Spleen (tissue), 11 donors: Measurements from ENCODE around the gene SAC3D1. TPM values are rescaled to one million over a fixed set of nuclear protein-coding genes. Genes with fewer than 3 reads are reported as not detected.

Source experiments
- DNase-seq: peaks from one replicate; pipeline ENCODE4 v3.0.0-alpha.2; 2020
- H3K27ac ChIP-seq, 8 donors: fragments of 200-600 bp; sonication (generic) in 7 of 8; 1 replicate in 4 of 8; 2 replicates in 4 of 8; pipeline versions ENCODE4 v1.5.0 to v1.8.0; 2016 to 2021; ENCODE audit warnings: inconsistent platforms in 4 of 8, mild to moderate bottlenecking in 4 of 8, moderate library complexity in 1 of 8
- H3K27me3 ChIP-seq, 7 donors: fragments of 200-600 bp; sonication (generic) in 6 of 7; replicated peaks in 1 of 7; 1 replicate in 4 of 7; 2 replicates in 3 of 7; pipeline versions ENCODE4 v1.5.0 to v1.8.0; 2016 to 2021; ENCODE audit warnings: inconsistent platforms in 3 of 7, mild to moderate bottlenecking in 1 of 7
- H3K36me3 ChIP-seq, 6 donors: fragments of 200-600 bp; sonication (generic) in 5 of 6; 1 replicate in 4 of 6; 2 replicates in 2 of 6; pipeline versions ENCODE4 v1.5.0 to v1.8.0; 2016 to 2021; ENCODE audit warnings: inconsistent platforms in 2 of 6
- H3K4me1 ChIP-seq, 6 donors: fragments of 200-600 bp; sonication (generic) in 5 of 6; 1 replicate in 3 of 6; 2 replicates in 3 of 6; pipeline versions ENCODE4 v1.5.0 to v1.8.0; 2016 to 2021; ENCODE audit warnings: inconsistent platforms in 3 of 6
- H3K4me3 ChIP-seq, 8 donors: fragments of 200-600 bp; sonication (generic) in 7 of 8; 1 replicate in 4 of 8; 2 replicates in 4 of 8; pipeline versions ENCODE4 v1.5.0 to v1.8.0; 2016 to 2021; ENCODE audit warnings: inconsistent platforms in 4 of 8, mild to moderate bottlenecking in 4 of 8, moderate library complexity in 2 of 8
- H3K9me3 ChIP-seq, 8 donors: fragments of 200-600 bp; sonication (generic) in 7 of 8; 1 replicate in 4 of 8; 2 replicates in 4 of 8; pipeline versions ENCODE4 v1.5.0 to v1.8.0; 2016 to 2021; ENCODE audit warnings: inconsistent platforms in 4 of 8
- POLR2A ChIP-seq, 3 donors: fragments of 450-650 bp; IDR thresholded peaks; one replicate each; pipeline ENCODE4 v1.5.1; 2017; ENCODE audit warnings: antibody characterized with exemption in 3 of 3, mild to moderate bottlenecking in 1 of 3
- POLR2AphosphoS5 ChIP-seq, 3 donors: sonication (generic); formaldehyde crosslinking; IDR thresholded peaks; one replicate each; pipeline ENCODE4 v1.5.1; 2017; ENCODE audit warnings: antibody characterized with exemption in 3 of 3
- WGBS, 5 donors: extraction: QIAGEN DNeasy Blood & Tissue Kit in 3 of 5; methylation state at CpG; one replicate each; pipeline versions ENCODE4 v1.1.5 to v1.1.7; 2013 to 2018; 5-methylcytosine and 5-hydroxymethylcytosine counted together
- intact Hi-C: fragments of 100-400 bp; cut with DNase I; formaldehyde crosslinking; loops from one replicate; pipeline ENCODE4 v1.15.0; 2023; ENCODE audit warnings: low total_unique reads
- microRNA-seq, 3 donors: library from miRNA; unstranded; fragments of <30 nt; microRNA quantifications; one replicate each; pipeline versions ENCODE4 to v1.1.0, GENCODE V29; 2019 to 2020
- polyA plus RNA-seq, 3 donors: library from polyadenylated mRNA; stranded (reverse); fragments of 200-250 nt; gene quantifications; one replicate each; pipeline ENCODE4 v1.2.1, GENCODE V29; 2013
- small RNA-seq, 4 donors: library from RNA; depleted of rRNA; stranded (forward); fragments of <200 nt; gene quantifications; one replicate each; pipeline ENCODE3, GENCODE V24; 2016
- total RNA-seq, 7 donors: library from RNA; depleted of rRNA in 3 of 7; stranded (reverse); fragments of >200 nt in 3 of 7; fragmentation: NEBNext Ultra II Directional in 4 of 7; extraction: Animal tissue kit (Norgen Biotek cat#: 25700) in 4 of 7; gene quantifications; one replicate each; pipeline versions ENCODE4 v1.1.0 to v1.2.1, GENCODE V29; 2016 to 2021
- TF ChIP-seq, protein P1 (sequence below), 11 experiments: fragments of 200-600 bp in 7 of 11; fragments of 450-650 bp in 4 of 11; sonication (generic) in 4 of 11; IDR thresholded peaks in 8 of 11; conservative IDR thresholded peaks in 3 of 11; 1 replicate in 7 of 11; 2 replicates in 4 of 11; pipeline versions ENCODE4 v1.4.0 to v1.8.0; 2016 to 2021; ENCODE audit warnings: antibody characterized with exemption in 11 of 11, inconsistent platforms in 4 of 11, mild to moderate bottlenecking in 1 of 11
- donor health status: healthy with polysubstance abuse.
- donor health status: DM: no; HTN: no; CAD: no; lungs with moderate emphysema.
- donor health status: DM: no; HTN: no; CAD: no.
- donor health status: Bipolar disorder and iron deficiency.
- donor health status: healthy.
- donor health status: DM: no; HTN: no; CAD: no.
- donor health status: DM: yes; HTN: yes; CAD: no.

Gene SAC3D1
- total and polyA plus RNA-seq, 10 donors = 5.2 to 11.9 (median 6.8) TPM

- H3K4me3 ChIP-seq = no peak overlapping the region
- H3K36me3 ChIP-seq = peaks cover 0 to 50% (median 36%) of the 10 kb centered on the region in 6 donors
- H3K9me3 ChIP-seq = no peaks in the 10 kb centered on the region
- intact Hi-C loops = no loop called here
- DNase-seq = peak; percentile 31
- H3K27me3 ChIP-seq = no peaks in the 10 kb centered on the region
- H3K27ac ChIP-seq = no peak overlapping the region
- H3K4me1 ChIP-seq = peaks cover 1 to 11% (median 3%) of the 10 kb centered on the region in 6 donors
- 89 to 99% (median 96%) methylated on average over 4 of the region's 4 CpGs for WGBS, 5 donors
- TF ChIP-seq POLR2A (IDR thresholded peaks at IDR 0.05) (no peak), POLR2AphosphoS5 (IDR thresholded peaks at IDR 0.05) (no peak)
- TF ChIP-seq, protein P1, sequence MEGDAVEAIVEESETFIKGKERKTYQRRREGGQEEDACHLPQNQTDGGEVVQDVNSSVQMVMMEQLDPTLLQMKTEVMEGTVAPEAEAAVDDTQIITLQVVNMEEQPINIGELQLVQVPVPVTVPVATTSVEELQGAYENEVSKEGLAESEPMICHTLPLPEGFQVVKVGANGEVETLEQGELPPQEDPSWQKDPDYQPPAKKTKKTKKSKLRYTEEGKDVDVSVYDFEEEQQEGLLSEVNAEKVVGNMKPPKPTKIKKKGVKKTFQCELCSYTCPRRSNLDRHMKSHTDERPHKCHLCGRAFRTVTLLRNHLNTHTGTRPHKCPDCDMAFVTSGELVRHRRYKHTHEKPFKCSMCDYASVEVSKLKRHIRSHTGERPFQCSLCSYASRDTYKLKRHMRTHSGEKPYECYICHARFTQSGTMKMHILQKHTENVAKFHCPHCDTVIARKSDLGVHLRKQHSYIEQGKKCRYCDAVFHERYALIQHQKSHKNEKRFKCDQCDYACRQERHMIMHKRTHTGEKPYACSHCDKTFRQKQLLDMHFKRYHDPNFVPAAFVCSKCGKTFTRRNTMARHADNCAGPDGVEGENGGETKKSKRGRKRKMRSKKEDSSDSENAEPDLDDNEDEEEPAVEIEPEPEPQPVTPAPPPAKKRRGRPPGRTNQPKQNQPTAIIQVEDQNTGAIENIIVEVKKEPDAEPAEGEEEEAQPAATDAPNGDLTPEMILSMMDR (IDR thresholded peaks at IDR 0.05 in 8 of 11, conservative IDR thresholded peaks at IDR 0.05 in 3 of 11) = no peak
Measured at GRCh38 chr11:65090628-65091027, 49.6 kb downstream of the SAC3D1 start.

Small RNA genes within 50 kb of the gene (microRNA-seq; reads per million reads assigned to microRNA genes)
- gene MIR6879 = 1.1 to 2.5 (median 1.8) reads per million in 3 donors

Small RNA genes within 50 kb of the gene (small RNA-seq; reads per million reads assigned to genes)
- gene MIR6879 = 0 to 0.08 (median 0) reads per million in 4 donors
- 0 reads per million in 4 donors for gene SNX15

Other genes with a start within 250 kb of the SAC3D1 start
- gene MAP4K2, start 238.0 kb upstream of the SAC3D1 start, total RNA-seq = 100 to 1,000 TPM in 1 of 7 donors, 10 to 100 TPM in 6; 41.5 to 106 (median 57.4) TPM
- 10 to 100 TPM; 40.8 to 70.8 (median 63.8) TPM for gene MAP4K2, start 238.0 kb upstream of the SAC3D1 start, polyA plus RNA-seq
- gene MEN1, start 230.7 kb upstream of the SAC3D1 start, total RNA-seq = 10 to 100 TPM; 20.1 to 33.6 (median 28.2) TPM
- 10 to 100 TPM; 17.8 to 27.6 (median 20.5) TPM for gene MEN1, start 230.7 kb upstream of the SAC3D1 start, polyA plus RNA-seq
- gene CDC42BPG, start 196.6 kb upstream of the SAC3D1 start, total RNA-seq = 1 to 10 TPM; 1.9 to 4.6 (median 2.6) TPM
- 1 to 10 TPM in 2 of 3 donors, under 1 TPM in 1; 0.74 to 2.0 (median 1.0) TPM for gene CDC42BPG, start 196.6 kb upstream of the SAC3D1 start, polyA plus RNA-seq
- gene EHD1, start 162.6 kb upstream of the SAC3D1 start, total RNA-seq = 100 to 1,000 TPM; 117 to 337 (median 201) TPM
- gene EHD1, start 162.6 kb upstream of the SAC3D1 start, polyA plus RNA-seq = 10 to 100 TPM; 51.9 to 93.9 (median 53.7) TPM
- 10 to 100 TPM; 32.7 to 57.3 (median 40.3) TPM for gene ATG2A, start 124.0 kb upstream of the SAC3D1 start, total RNA-seq
- 10 to 100 TPM; 14.3 to 30.3 (median 28.8) TPM for gene ATG2A, start 124.0 kb upstream of the SAC3D1 start, polyA plus RNA-seq
- 10 to 100 TPM; 21.9 to 45.1 (median 30.4) TPM for gene PPP2R5B, start 116.5 kb upstream of the SAC3D1 start, total RNA-seq
- gene PPP2R5B, start 116.5 kb upstream of the SAC3D1 start, polyA plus RNA-seq = 10 to 100 TPM; 10.8 to 25.4 (median 15.2) TPM
- gene GPHA2, start 105.3 kb upstream of the SAC3D1 start, total RNA-seq = not detected
- gene GPHA2, start 105.3 kb upstream of the SAC3D1 start, polyA plus RNA-seq = 1 to 10 TPM in 2 of 3 donors, under 1 TPM in 1; 0.89 to 4.4 (median 1.2) TPM
- under 1 TPM in 4 of 7 donors, not detected in 3; 0.40 to 0.98 (median 0.86) TPM for gene MAJIN, start 69.1 kb upstream of the SAC3D1 start, total RNA-seq
- gene MAJIN, start 69.1 kb upstream of the SAC3D1 start, polyA plus RNA-seq = 1 to 10 TPM in 2 of 3 donors, under 1 TPM in 1; 0.59 to 2.6 (median 1.5) TPM
- gene BATF2, start 44.2 kb upstream of the SAC3D1 start, total RNA-seq = 10 to 100 TPM in 6 of 7 donors, 1 to 10 TPM in 1; 8.5 to 23.1 (median 18.6) TPM
- gene BATF2, start 44.2 kb upstream of the SAC3D1 start, polyA plus RNA-seq = 10 to 100 TPM in 1 of 3 donors, 1 to 10 TPM in 2; 4.3 to 17.1 (median 5.2) TPM
- gene ARL2, start 27.1 kb upstream of the SAC3D1 start, total RNA-seq = 10 to 100 TPM; 44.5 to 76.5 (median 54.8) TPM
- 100 to 1,000 TPM in 1 of 3 donors, 10 to 100 TPM in 2; 53.0 to 110 (median 69.9) TPM for gene ARL2, start 27.1 kb upstream of the SAC3D1 start, polyA plus RNA-seq
- gene SNX15, start 13.8 kb upstream of the SAC3D1 start, total RNA-seq = 10 to 100 TPM; 14.6 to 21.6 (median 17.3) TPM
- gene SNX15, start 13.8 kb upstream of the SAC3D1 start, polyA plus RNA-seq = 10 to 100 TPM; 10.8 to 17.1 (median 11.6) TPM
- gene NAALADL1, start 17.3 kb downstream of the SAC3D1 start, total RNA-seq = 10 to 100 TPM; 13.0 to 45.2 (median 23.3) TPM
- gene NAALADL1, start 17.3 kb downstream of the SAC3D1 start, polyA plus RNA-seq = 10 to 100 TPM; 19.2 to 19.5 (median 19.2) TPM
- 10 to 100 TPM in 1 of 7 donors, 1 to 10 TPM in 6; 2.4 to 11.1 (median 7.0) TPM for gene CDCA5, start 42.8 kb downstream of the SAC3D1 start, total RNA-seq
- gene CDCA5, start 42.8 kb downstream of the SAC3D1 start, polyA plus RNA-seq = 1 to 10 TPM; 1.5 to 5.9 (median 4.6) TPM
- gene ZFPL1, start 43.0 kb downstream of the SAC3D1 start, total RNA-seq = 10 to 100 TPM; 23.5 to 43.7 (median 29.1) TPM
- 10 to 100 TPM; 25.8 to 52.0 (median 40.0) TPM for gene ZFPL1, start 43.0 kb downstream of the SAC3D1 start, polyA plus RNA-seq
- gene VPS51, start 55.0 kb downstream of the SAC3D1 start, total RNA-seq = 100 to 1,000 TPM; 103 to 570 (median 146) TPM
- 100 to 1,000 TPM; 118 to 157 (median 152) TPM for gene VPS51, start 55.0 kb downstream of the SAC3D1 start, polyA plus RNA-seq
- 10 to 100 TPM in 6 of 7 donors, 1 to 10 TPM in 1; 8.9 to 29.7 (median 13.9) TPM for gene TM7SF2, start 70.7 kb downstream of the SAC3D1 start, total RNA-seq
- gene TM7SF2, start 70.7 kb downstream of the SAC3D1 start, polyA plus RNA-seq = 10 to 100 TPM; 14.1 to 16.9 (median 14.5) TPM
- gene ZNHIT2, start 76.5 kb downstream of the SAC3D1 start, total RNA-seq = 10 to 100 TPM in 4 of 7 donors, 1 to 10 TPM in 3; 7.9 to 16.4 (median 10.2) TPM
- gene ZNHIT2, start 76.5 kb downstream of the SAC3D1 start, polyA plus RNA-seq = 10 to 100 TPM; 19.1 to 21.1 (median 19.2) TPM
- 1,000 to 10,000 TPM in 1 of 7 donors, 100 to 1,000 TPM in 6; 528 to 1,008 (median 809) TPM for gene FAU, start 80.9 kb downstream of the SAC3D1 start, total RNA-seq
- gene FAU, start 80.9 kb downstream of the SAC3D1 start, polyA plus RNA-seq = 1,000 to 10,000 TPM; 1,501 to 2,170 (median 2,090) TPM
- gene MRPL49, start 81.1 kb downstream of the SAC3D1 start, total RNA-seq = 10 to 100 TPM; 31.9 to 51.2 (median 40.8) TPM
- gene MRPL49, start 81.1 kb downstream of the SAC3D1 start, polyA plus RNA-seq = 10 to 100 TPM; 20.0 to 42.4 (median 30.8) TPM
- 100 to 1,000 TPM in 5 of 7 donors, 10 to 100 TPM in 2; 90.9 to 152 (median 110) TPM for gene SYVN1, start 93.3 kb downstream of the SAC3D1 start, total RNA-seq
- 10 to 100 TPM; 35.1 to 62.8 (median 53.6) TPM for gene SYVN1, start 93.3 kb downstream of the SAC3D1 start, polyA plus RNA-seq
- not detected for gene SPDYC, start 129.0 kb downstream of the SAC3D1 start, total RNA-seq
- under 1 TPM in 1 of 3 donors, not detected in 2; 0.11 TPM for gene SPDYC, start 129.0 kb downstream of the SAC3D1 start, polyA plus RNA-seq
- gene CAPN1, start 140.7 kb downstream of the SAC3D1 start, total RNA-seq = 100 to 1,000 TPM; 135 to 203 (median 161) TPM
- gene CAPN1, start 140.7 kb downstream of the SAC3D1 start, polyA plus RNA-seq = 100 to 1,000 TPM in 1 of 3 donors, 10 to 100 TPM in 2; 61.6 to 111 (median 73.3) TPM
- 10 to 100 TPM; 10.6 to 25.9 (median 19.1) TPM for gene POLA2, start 220.8 kb downstream of the SAC3D1 start, total RNA-seq
- gene POLA2, start 220.8 kb downstream of the SAC3D1 start, polyA plus RNA-seq = 10 to 100 TPM in 2 of 3 donors, 1 to 10 TPM in 1; 9.0 to 12.2 (median 10.7) TPM